ENCODE results near the gene TMEM63A. TPM values are rescaled to one million over a fixed set of nuclear protein-coding genes. Genes with fewer than 3 reads are reported as not detected.
A peak's percentile ranks its signal among the peaks of the same experiment; 100 is the strongest.

The TMEM63A gene
- polyA plus RNA-seq, 2 of the 4 experiments (the other 2 are of a cell fraction): 7.5 to 9.5 TPM

DNA sequence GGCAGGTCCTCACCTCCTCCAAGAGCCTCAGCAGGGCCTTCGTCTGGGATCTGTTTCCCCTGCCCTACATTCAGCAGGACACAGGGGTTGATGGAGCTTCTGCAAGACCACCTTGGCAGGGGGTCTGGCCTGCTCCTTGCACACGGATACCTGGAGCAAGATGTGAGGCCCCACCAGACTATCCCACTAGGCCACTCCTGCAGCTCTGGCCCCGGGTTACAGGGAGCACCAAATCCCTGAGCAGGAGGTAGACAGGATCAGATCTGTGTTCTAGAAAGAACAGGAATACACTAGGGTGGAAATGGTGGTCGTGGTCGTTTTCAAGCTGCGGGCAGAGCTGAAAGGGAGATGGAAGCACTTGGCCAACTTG lies 38.8 kb downstream of the TMEM63A start:
- H3K4me3 ChIP-seq: no peak overlapping the region
- FAIRE-seq (no peak), DNase-seq (ENCODE audit: low read depth in 1 of 2, low spot score in 1 of 2) (no peak), ATAC-seq (no peak)
- 0 out of 6 replicates have a peak overlapping the region, but pooled peaks of 1 of the 2 experiments have one; percentile 20 for H3K27ac ChIP-seq
- 77% methylated on average over 6 of the region's 6 CpGs for WGBS (ENCODE audit: missing lambda C conversion rate)
- CTCF ChIA-PET: interaction anchor here (0.6 to 7.2 kb wide), 7 partner anchors 9 to 368 kb away, joined by 3 to 44 read pairs (median 4); no protein-coding TSS in a partner anchor
- peaks cover 6% of the 10 kb centered on the region; the same call in 1 of the 3 replicates for H3K4me1 ChIP-seq
- TF ChIP-seq ZSCAN20 (CRISPR knock-in tag; IDR thresholded peaks at IDR 0.05) (no peak), CBX2 (IDR thresholded peaks at IDR 0.05; ENCODE audit: borderline replicate concordance, low read depth) (no peak), KDM5A (IDR thresholded peaks at IDR 0.05) (no peak), RAD21 (conservative IDR thresholded peaks at IDR 0.05 in 1 of 2, IDR thresholded peaks at IDR 0.05 in 1 of 2) (no peak), TP53 (CRISPR knock-in tag; IDR thresholded peaks at IDR 0.05) (no peak), JUN (IDR thresholded peaks at IDR 0.05) (no peak), ZC3H11A (IDR thresholded peaks at IDR 0.05) (no peak), GATA3 (IDR thresholded peaks at IDR 0.05; ENCODE audit: borderline replicate concordance) (no peak), EHF (CRISPR knock-in tag; IDR thresholded peaks at IDR 0.05) (no peak), RFX5 (IDR thresholded peaks at IDR 0.05) (no peak), CBX8 (IDR thresholded peaks at IDR 0.05) (no peak), ESRRA (IDR thresholded peaks at IDR 0.05; ENCODE audit: borderline replicate concordance, low read length) (no peak), HEYL (CRISPR knock-in tag; IDR thresholded peaks at IDR 0.05) (no peak), FOSB (CRISPR knock-in tag; IDR thresholded peaks at IDR 0.05) (no peak), MYC (IDR thresholded peaks at IDR 0.05; ENCODE audit: borderline replicate concordance, low read length) (no peak)
- TF ChIP-seq, protein P1, sequence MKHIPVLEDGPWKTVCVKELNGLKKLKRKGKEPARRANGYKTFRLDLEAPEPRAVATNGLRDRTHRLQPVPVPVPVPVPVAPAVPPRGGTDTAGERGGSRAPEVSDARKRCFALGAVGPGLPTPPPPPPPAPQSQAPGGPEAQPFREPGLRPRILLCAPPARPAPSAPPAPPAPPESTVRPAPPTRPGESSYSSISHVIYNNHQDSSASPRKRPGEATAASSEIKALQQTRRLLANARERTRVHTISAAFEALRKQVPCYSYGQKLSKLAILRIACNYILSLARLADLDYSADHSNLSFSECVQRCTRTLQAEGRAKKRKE (CRISPR knock-in tag; IDR thresholded peaks at IDR 0.05; ENCODE audit: low read depth): no peak
- TF ChIP-seq, protein P2, sequence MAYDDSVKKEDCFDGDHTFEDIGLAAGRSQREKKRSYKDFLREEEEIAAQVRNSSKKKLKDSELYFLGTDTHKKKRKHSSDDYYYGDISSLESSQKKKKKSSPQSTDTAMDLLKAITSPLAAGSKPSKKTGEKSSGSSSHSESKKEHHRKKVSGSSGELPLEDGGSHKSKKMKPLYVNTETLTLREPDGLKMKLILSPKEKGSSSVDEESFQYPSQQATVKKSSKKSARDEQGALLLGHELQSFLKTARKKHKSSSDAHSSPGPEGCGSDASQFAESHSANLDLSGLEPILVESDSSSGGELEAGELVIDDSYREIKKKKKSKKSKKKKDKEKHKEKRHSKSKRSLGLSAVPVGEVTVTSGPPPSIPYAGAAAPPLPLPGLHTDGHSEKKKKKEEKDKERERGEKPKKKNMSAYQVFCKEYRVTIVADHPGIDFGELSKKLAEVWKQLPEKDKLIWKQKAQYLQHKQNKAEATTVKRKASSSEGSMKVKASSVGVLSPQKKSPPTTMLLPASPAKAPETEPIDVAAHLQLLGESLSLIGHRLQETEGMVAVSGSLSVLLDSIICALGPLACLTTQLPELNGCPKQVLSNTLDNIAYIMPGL (CRISPR knock-in tag; IDR thresholded peaks at IDR 0.05; ENCODE audit: borderline replicate concordance): no peak
- POLR2A ChIA-PET: no interaction called here
- H3K9me3 ChIP-seq: no peaks in the 10 kb centered on the region
- no peak overlapping the region for H3K4me2 ChIP-seq

DNA sequence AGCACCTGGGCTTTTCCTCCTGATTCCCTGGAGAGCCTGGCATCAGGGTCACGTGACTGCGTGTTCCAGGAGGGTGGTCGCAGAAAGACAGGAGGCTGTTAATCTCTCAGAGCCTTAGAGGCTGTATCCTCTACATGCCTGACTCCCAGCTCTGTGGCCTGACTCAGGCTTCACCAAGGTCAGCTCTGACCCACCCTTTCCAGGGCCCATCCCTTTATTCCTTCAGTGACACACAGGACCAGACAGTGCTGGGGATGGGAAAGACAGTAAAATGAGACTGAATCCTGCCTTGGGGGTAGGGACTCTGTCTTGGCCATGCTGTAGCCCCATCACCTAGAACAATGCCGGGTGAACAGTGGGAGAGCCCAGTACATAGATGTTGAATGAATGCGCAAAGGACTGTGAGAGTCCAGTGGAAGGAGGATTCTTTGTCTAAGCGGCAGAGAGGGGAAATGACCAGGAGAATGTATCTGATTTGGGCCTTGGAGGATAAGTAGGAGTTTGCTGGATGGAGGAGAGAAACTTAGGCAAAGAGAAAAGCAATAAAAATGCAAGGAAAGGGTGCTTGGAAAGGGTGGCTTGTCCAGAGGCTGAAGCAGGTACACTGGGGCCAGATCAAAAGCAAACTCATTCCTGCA lies 39.3 kb downstream of the TMEM63A start:
- POLR2A ChIA-PET: no interaction called here
- H3K4me1 ChIP-seq: peaks cover 6% of the 10 kb centered on the region; the same call in 1 of the 3 replicates
- DNase-seq (ENCODE audit: low read depth in 1 of 2, low spot score in 1 of 2) (no peak), FAIRE-seq (no peak), ATAC-seq (no peak)
- no peaks in the 10 kb centered on the region for H3K9me3 ChIP-seq
- no peak for TF ChIP-seq MYC (IDR thresholded peaks at IDR 0.05; ENCODE audit: borderline replicate concordance, low read length)
- TF ChIP-seq ZSCAN20 (CRISPR knock-in tag; IDR thresholded peaks at IDR 0.05): no peak
- TF ChIP-seq CEBPB (IDR thresholded peaks at IDR 0.05): no peak
- TF ChIP-seq RCOR1 (IDR thresholded peaks at IDR 0.05; ENCODE audit: low read depth, low read length): no peak
- H3K4me2 ChIP-seq: no peak overlapping the region
- 0 out of 6 replicates have a peak overlapping the region, but pooled peaks of 1 of the 2 experiments have one; percentile 20 for H3K27ac ChIP-seq
- no peak overlapping the region for H3K4me3 ChIP-seq
- CTCF ChIA-PET: interaction anchor here (0.9 to 7.2 kb wide), 6 partner anchors 9 to 368 kb away, joined by 3 to 44 read pairs (median 4); partner anchors contain the start of gene SRP9
- 95% methylated on average over 6 of the region's 6 CpGs for WGBS (ENCODE audit: missing lambda C conversion rate)

DNA sequence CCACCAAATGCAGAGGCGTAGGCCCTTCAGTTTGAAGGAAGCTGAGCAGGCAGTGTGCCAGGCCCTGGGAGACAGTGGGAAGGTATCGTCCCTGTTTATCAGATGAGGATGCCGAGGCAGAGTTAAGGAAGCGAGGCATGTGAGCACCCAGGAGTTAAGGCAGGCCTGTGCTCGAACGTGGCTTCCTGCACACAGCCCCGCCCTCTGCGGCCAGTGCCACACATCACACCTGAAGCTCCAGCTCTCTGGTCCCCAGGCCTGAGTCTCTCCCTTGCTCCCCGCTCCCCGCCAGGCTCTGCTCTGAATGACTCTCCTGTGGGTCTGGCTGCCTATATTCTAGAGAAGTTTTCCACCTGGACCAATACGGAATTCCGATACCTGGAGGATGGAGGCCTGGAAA lies 40.1 kb downstream of the TMEM63A start:
- Histone ChIP-seq H3K4me2 (no peak overlapping the region), H3K4me1 (peaks cover 6% of the 10 kb centered on the region; the same call in 1 of the 3 replicates), H3K4me3 (no peak overlapping the region), H3K9me3 (no peaks in the 10 kb centered on the region), H3K27ac (no peak overlapping the region)
- 82% methylated on average over 12 of the region's 12 CpGs for WGBS (ENCODE audit: missing lambda C conversion rate)
- POLR2A ChIA-PET: no interaction called here
- no peak for DNase-seq (ENCODE audit: low read depth in 1 of 2, low spot score in 1 of 2)
- TF ChIP-seq ZFP36 (IDR thresholded peaks at IDR 0.05; ENCODE audit: borderline replicate concordance, partially characterized antibody) (no peak), CEBPB (IDR thresholded peaks at IDR 0.05) (no peak)
- no peak for FAIRE-seq
- ATAC-seq: no peak
- CTCF ChIA-PET: interaction anchor here (1.4 to 7.2 kb wide), 3 partner anchors 33 to 367 kb away, joined by 3 to 44 read pairs (median 5); partner anchors contain the start of gene SRP9
